GM12864 (cell line): Measurements from ENCODE around the gene BCAR3.

ENCODE experiments used
- DNase-seq: peaks from one replicate; pipeline ENCODE4 v3.0.0-alpha.2; 2011; ENCODE audit warnings: low read depth
- H3K4me3 ChIP-seq: 2 replicates; pipeline ENCODE4 v1.5.1; 2011; ENCODE audit warnings: mild to moderate bottlenecking, low read depth, low read length, control low read depth
- TF ChIP-seq, protein P1 (sequence below): IDR thresholded peaks from 2 replicates; pipeline ENCODE4 v1.5.1; 2011; ENCODE audit warnings: low read depth, mild to moderate bottlenecking, moderate library complexity, low read length, control low read depth, inconsistent platforms; ENCODE audit errors: missing control alignments

Gene BCAR3

DNA sequence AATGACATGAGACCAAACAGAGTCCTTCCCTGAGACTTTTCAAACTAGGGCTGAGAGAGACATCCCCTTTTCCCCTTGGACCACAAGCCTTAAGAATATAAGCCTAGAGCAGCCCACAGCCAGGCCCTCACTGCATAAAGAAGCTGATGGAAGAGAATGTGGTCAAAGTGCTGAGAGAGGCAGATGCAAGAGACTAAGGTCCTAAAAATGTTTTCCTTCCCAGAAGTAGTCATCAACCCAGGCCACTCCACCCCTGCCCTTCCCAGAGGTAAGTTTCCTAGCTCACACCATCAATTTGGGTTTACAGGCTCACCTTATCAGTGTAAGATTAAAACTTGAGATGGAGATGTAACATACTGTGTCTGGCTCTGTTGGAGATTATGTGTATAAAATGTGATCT, 58.2 kb downstream of the BCAR3 start:
- no peak overlapping the region for H3K4me3 ChIP-seq
- TF ChIP-seq, protein P1, sequence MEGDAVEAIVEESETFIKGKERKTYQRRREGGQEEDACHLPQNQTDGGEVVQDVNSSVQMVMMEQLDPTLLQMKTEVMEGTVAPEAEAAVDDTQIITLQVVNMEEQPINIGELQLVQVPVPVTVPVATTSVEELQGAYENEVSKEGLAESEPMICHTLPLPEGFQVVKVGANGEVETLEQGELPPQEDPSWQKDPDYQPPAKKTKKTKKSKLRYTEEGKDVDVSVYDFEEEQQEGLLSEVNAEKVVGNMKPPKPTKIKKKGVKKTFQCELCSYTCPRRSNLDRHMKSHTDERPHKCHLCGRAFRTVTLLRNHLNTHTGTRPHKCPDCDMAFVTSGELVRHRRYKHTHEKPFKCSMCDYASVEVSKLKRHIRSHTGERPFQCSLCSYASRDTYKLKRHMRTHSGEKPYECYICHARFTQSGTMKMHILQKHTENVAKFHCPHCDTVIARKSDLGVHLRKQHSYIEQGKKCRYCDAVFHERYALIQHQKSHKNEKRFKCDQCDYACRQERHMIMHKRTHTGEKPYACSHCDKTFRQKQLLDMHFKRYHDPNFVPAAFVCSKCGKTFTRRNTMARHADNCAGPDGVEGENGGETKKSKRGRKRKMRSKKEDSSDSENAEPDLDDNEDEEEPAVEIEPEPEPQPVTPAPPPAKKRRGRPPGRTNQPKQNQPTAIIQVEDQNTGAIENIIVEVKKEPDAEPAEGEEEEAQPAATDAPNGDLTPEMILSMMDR = no peak
- no peak for DNase-seq

DNA sequence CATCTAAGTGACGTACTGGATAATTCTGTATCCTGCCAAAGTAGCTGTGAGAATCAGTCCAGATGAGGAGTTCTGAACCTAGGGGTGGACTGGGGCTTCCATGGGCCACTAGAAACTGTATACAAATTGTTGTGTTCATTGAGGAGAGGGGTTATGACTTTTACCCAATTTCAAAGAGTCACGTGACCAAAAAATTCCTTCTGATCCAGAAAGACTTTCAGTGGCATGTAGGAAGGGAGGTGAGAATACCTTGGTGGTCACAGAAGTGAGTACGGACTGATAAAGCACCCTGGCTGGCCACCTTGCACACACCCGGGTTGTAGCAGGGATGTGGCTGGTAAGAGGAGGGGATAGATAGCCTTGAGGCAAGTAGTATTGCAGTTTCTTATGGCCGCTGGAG, 60.4 kb downstream of the BCAR3 start:
- no peak overlapping the region for H3K4me3 ChIP-seq
- TF ChIP-seq, protein P1 = no peak
- DNase-seq = no peak

DNA sequence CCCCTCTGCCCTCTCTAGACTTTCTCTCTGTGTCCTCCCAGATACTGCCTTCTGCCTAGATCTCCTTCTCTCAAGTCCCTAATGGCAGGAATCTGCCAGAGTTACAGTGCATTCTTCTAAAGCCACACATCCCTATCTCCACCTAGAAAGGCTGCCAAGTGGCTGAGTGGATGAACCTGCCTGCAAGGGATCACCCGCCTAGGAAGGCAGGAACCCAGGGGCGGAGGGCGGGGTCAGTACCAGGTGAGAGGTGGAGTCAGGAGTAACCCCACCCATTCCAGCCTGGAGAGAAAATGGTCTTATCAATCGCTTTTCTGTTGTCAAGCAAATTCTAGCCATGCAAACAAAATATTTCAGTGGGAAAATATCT, 60.8 kb downstream of the BCAR3 start:
- H3K4me3 ChIP-seq = no peak overlapping the region
- DNase-seq = no peak
- TF ChIP-seq, protein P1 = no peak

DNA sequence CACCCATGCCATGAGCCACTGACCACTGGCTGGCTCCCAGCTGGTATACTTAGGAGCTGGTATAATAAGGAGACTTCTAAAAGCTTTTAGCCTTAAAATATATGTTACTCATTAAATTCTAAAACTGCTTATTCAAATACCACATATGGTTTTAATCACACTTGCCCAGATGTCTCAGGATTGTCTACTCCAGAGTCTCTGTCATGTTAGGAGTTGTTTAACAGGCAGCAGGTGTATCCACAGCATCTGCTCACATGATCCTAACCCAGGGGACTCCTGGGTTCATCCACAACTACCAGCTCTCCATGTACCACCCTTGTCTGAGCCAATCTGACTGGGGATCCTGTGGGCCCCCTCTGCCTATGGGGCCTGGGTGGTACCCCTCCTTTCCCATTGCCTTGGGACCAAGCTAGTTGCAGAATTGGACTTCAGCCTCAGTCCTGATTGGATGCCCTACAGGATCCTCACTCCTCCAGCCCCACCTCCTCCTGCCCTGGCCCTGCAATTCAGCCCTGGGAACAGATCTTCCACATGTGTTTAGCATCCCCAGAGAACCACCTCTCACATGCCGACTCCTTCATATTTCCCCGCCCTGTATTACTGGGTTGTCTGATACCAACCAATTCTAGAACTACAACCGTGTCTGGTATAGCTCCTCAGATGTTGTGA, 61.3 kb downstream of the BCAR3 start:
- H3K4me3 ChIP-seq = no peak overlapping the region
- DNase-seq = no peak
- TF ChIP-seq, protein P1 = no peak

DNA sequence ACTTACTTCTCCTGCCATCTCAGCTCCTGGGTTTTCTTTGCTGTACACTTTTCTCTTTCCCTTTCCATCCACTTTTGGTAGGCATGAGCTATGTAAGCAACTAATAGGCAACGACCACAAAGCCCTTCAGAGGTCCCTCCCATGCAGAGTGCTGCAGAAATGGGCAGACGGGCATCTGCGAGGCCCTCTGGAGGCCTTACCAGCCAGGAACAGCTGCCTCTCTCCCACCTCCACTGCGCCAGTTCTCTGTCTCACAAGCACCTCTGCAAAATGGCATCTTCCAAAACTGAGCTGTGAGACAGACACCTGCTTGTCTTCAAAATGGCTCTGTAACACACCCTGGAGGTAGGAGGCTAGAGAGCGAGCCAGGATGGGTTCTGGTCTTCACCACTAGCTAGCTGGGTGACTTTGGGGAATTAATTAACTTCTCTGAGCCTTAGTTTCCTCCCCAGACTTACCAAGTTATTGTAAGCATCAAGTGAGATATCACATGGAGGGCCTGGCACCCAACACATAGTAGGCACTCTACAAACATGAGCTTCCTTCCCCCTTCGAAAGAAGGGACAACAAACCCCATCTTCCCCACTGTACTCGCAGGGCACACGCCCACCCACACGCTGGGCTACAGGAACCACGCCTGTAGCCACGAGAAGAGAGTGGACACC, 62.0 kb downstream of the BCAR3 start:
- H3K4me3 ChIP-seq = no peak overlapping the region
- no peak for DNase-seq
- TF ChIP-seq, protein P1 = peak; percentile 12

DNA sequence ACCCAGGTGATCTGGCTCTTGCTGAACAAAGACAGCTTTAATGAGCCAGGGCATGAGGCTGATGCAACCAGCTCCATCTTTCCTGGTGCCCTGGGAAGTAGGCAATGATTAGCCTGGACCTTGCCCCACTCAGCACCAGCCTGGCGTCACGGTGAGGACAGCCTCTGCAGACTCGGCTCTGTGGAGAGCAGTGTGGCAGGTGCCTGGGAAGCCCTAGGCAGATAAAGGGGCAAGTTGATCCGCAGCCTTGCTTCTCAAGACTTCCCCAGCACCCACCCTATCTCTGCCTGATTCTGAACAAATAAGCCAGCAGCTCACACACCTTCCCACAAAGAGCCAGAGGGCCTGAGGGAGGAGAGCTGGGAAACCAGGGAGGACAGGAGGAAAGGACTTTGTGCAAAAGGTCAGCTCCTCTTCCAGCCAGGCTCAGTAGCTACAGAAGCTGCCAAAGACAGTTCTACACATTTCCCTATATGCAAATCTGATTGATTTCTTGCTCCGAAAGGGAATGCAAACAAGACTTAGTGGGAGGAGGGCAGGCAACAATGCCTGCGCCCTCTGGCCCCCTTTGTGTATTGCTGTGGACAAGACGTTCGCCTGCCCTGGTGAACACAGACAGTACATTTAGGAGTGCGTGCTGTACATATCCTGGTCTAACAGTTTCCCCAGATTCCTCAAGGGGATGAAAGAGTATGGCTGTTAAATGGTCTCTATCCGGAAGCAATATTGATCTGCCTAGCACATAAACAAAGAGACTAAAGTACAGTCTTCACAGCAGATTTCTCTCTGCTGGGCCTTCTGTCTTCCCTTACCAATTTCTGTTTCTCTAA, 63.8 kb downstream of the BCAR3 start:
- DNase-seq = no peak
- H3K4me3 ChIP-seq = no peak overlapping the region
- TF ChIP-seq, protein P1 = no peak
